GM12878 (cell line): ENCODE data around the gene ARAP2. TPM values are rescaled to one million over a fixed set of nuclear protein-coding genes. Genes with fewer than 3 reads are reported as not detected.

Experiments used
- ATAC-seq: fragments of 200-7000 bp; cut with Tn5 transposase; 3 replicates; pipeline ENCODE4 v1.9.1; 2020; ENCODE audit warnings: mild to moderate bottlenecking, moderate library complexity
- BruUV-seq: library from RNA; stranded (reverse); fragments of 400-500 nt; replicated peaks from 2 replicates; lab custom pipeline; 2021; lab: Mats Ljungman, UMichigan
- CTCF ChIA-PET: fragments of 300-600 bp; sonication (Branson Sonifier 250); formaldehyde crosslinking; extraction: SDS; loops from one replicate; lab custom pipeline; 2021; ENCODE audit warnings: inconsistent platforms; lab: Yijun Ruan, JAX
- POLR2A ChIA-PET: fragments of 350-600 bp; formaldehyde crosslinking; extraction: SDS; loops from one replicate; lab custom pipeline; 2021; ENCODE audit warnings: inconsistent platforms; lab: Charles Lee
- RAD21 ChIA-PET: fragments of 300-600 bp; sonication (Branson Sonifier 250); formaldehyde crosslinking; loops from one replicate; lab custom pipeline; 2023; ENCODE audit warnings: antibody characterized with exemption; ENCODE audit not compliant: unreplicated experiment; lab: Charles Lee
- SMC1A ChIA-PET: fragments of 300-600 bp; sonication (Branson Sonifier 250); formaldehyde crosslinking; loops from one replicate; lab custom pipeline; 2023; ENCODE audit not compliant: unreplicated experiment, uncharacterized antibody; lab: Charles Lee
- DNase-seq: peaks from one replicate; pipeline ENCODE4 v3.0.0-alpha.2; 2011; ENCODE audit warnings: low read depth, low spot score
- FAIRE-seq: peaks from 3 replicates; lab custom pipeline; 2011; peaks lifted over from hg19 to GRCh38; lab: Jason Lieb, UNC
- H2AFZ ChIP-seq: 2 replicates; pipeline ENCODE4 v1.6.0; 2011; ENCODE audit warnings: low read depth, low read length, control low read depth; ENCODE audit not compliant: control insufficient read depth
- H3K27ac ChIP-seq: 2 replicates; pipeline ENCODE4 v1.5.1; 2011; ENCODE audit warnings: control low read depth; ENCODE audit not compliant: control insufficient read depth, insufficient read depth
- H3K27me3 ChIP-seq, 2 experiments: replicated peaks in 1 of 2; 2 replicates each; pipeline versions ENCODE4 v1.6.0 to v1.6.1; 2011; ENCODE audit warnings: low read length in 1 of 2; ENCODE audit not compliant: control insufficient read depth in 2 of 2, insufficient read depth in 2 of 2
- H3K36me3 ChIP-seq, 2 experiments: 2 replicates each; pipeline ENCODE4 v1.5.1; 2011; ENCODE audit warnings: low read length in 1 of 2; ENCODE audit not compliant: control insufficient read depth in 2 of 2, insufficient read depth in 2 of 2
- H3K4me1 ChIP-seq: 2 replicates; pipeline ENCODE4 v1.6.1; 2011; ENCODE audit warnings: mild to moderate bottlenecking, low read length, moderate library complexity, mixed read lengths; ENCODE audit not compliant: control insufficient read depth, insufficient read depth
- H3K4me2 ChIP-seq: 2 replicates; pipeline ENCODE4 v1.6.0; 2011; ENCODE audit warnings: control low read depth; ENCODE audit not compliant: control insufficient read depth, insufficient read depth
- H3K4me3 ChIP-seq: fragments of 200-600 bp; sonication (generic); 2 replicates; pipeline ENCODE4 v1.5.1; 2016
- H3K79me2 ChIP-seq: 2 replicates; pipeline ENCODE4 v1.6.0; 2011; ENCODE audit warnings: low read length; ENCODE audit not compliant: control insufficient read depth, insufficient read depth
- H3K9ac ChIP-seq: 2 replicates; pipeline ENCODE4 v1.8.0; 2011; ENCODE audit warnings: low read length, control low read depth, mixed read lengths; ENCODE audit not compliant: control insufficient read depth, insufficient read depth
- H3K9me3 ChIP-seq: replicated peaks from 3 replicates; pipeline ENCODE4 v1.5.1; 2011; ENCODE audit warnings: mild to moderate bottlenecking, low read length; ENCODE audit not compliant: control insufficient read depth, insufficient read depth
- H4K20me1 ChIP-seq: 2 replicates; pipeline ENCODE4 v1.6.0; 2011; ENCODE audit not compliant: control insufficient read depth, insufficient read depth
- CREM ChIP-seq: IDR thresholded peaks from 2 replicates; pipeline ENCODE4 v1.6.1; 2014; ENCODE audit warnings: antibody characterized with exemption, low read depth
- ESRRA ChIP-seq: IDR thresholded peaks from 2 replicates; pipeline ENCODE4 v1.6.1; 2012; ENCODE audit warnings: mild to moderate bottlenecking, low read length, improper control_type of control experiment
- KLF5 ChIP-seq: fragments of 450-650 bp; IDR thresholded peaks from 2 replicates; pipeline ENCODE4 v1.6.1; 2014; ENCODE audit warnings: mild to moderate bottlenecking; ENCODE audit not compliant: partially characterized antibody
- MXI1 ChIP-seq: fragments of 150-350 bp; IDR thresholded peaks from 2 replicates; pipeline ENCODE4 v1.6.1; 2011; ENCODE audit warnings: low read depth, mild to moderate bottlenecking, inconsistent platforms, low read length, improper control_type of control experiment
- RUNX3 ChIP-seq: IDR thresholded peaks from 2 replicates; pipeline ENCODE4 v1.6.1; 2012; ENCODE audit warnings: low read length, inconsistent platforms
- SKIL ChIP-seq: fragments of 450-650 bp; IDR thresholded peaks from 2 replicates; pipeline ENCODE4 v1.6.1; 2017; ENCODE audit warnings: mild to moderate bottlenecking, low read depth, inconsistent platforms; ENCODE audit not compliant: poor library complexity, severe bottlenecking
- SMARCA5 ChIP-seq: fragments of 450-650 bp; IDR thresholded peaks from 2 replicates; pipeline ENCODE4 v1.6.1; 2017; ENCODE audit warnings: mild to moderate bottlenecking
- SMC3 ChIP-seq: IDR thresholded peaks from 2 replicates; pipeline ENCODE4 v1.6.1; 2011; ENCODE audit warnings: low read length, improper control_type of control experiment, borderline replicate concordance
- USF2 ChIP-seq: IDR thresholded peaks from 2 replicates; pipeline ENCODE4 v1.6.1; 2011; ENCODE audit warnings: low read depth, low read length, improper control_type of control experiment, borderline replicate concordance
- ZBED1 ChIP-seq: IDR thresholded peaks from 2 replicates; pipeline ENCODE4 v1.6.1; 2016; ENCODE audit warnings: borderline replicate concordance
- ZNF687 ChIP-seq: fragments of 450-650 bp; IDR thresholded peaks from 2 replicates; pipeline ENCODE4 v1.6.1; 2017; ENCODE audit warnings: mild to moderate bottlenecking, moderate library complexity
- WGBS: methylation state at CpG from one replicate; pipeline ENCODE4 v1.1.6; 2016; ENCODE audit warnings: low lambda C conversion rate; ENCODE audit not compliant: insufficient replicate concordance, insufficient coverage; ENCODE audit errors: missing lambda C conversion rate; 5-methylcytosine and 5-hydroxymethylcytosine counted together
- in situ Hi-C: fragments of 300-500 bp; cut with MboI; formaldehyde crosslinking; loops from 9 replicates; pipeline ENCODE4 v1.14.3; 2018; ENCODE audit warnings: mixed read lengths
- intact Hi-C: fragments of 100-400 bp; cut with micrococcal nuclease; formaldehyde crosslinking; loops from one replicate; pipeline ENCODE4 v1.14.2; 2022; ENCODE audit not compliant: unreplicated experiment
- polyA plus RNA-seq, 11 experiments: library from polyadenylated mRNA; depleted of rRNA in 4 of 11; unstranded in 6 of 11; stranded (reverse) in 5 of 11; fragments of >200 nt; fragmentation: Nextera tagmentation in 4 of 11; fragmentation: Illumina TruSeq in 1 of 11; extraction: Ambion mirVana in 4 of 11; extraction: Trizol in 1 of 11; gene quantifications; 1 replicate in 1 of 11; 2 replicates in 10 of 11; pipeline versions ENCODE4 v1.2.1 to v1.2.3, GENCODE V29; 2011 to 2016; ENCODE audit warnings: inconsistent platforms in 2 of 11, missing spikeins in 2 of 11, low read depth in 1 of 11
- total RNA-seq, 4 experiments: library from RNA; depleted of rRNA in 3 of 4; stranded (reverse); fragments of >200 nt in 3 of 4; fragmentation: Illumina TruSeq in 1 of 4; extraction: Trizol in 1 of 4; gene quantifications; 2 replicates each; pipeline versions ENCODE4 v1.2.1 to v1.2.3, GENCODE V29; 2013 to 2021
- TF ChIP-seq, protein P1 (sequence below): fragments of 450-650 bp; formaldehyde crosslinking; IDR thresholded peaks from 2 replicates; pipeline ENCODE4 v1.5.0; 2022; ENCODE audit warnings: mild to moderate bottlenecking, missing genetic modification characterization
- TF ChIP-seq, protein P2 (sequence below): IDR thresholded peaks from 2 replicates; pipeline ENCODE4 v1.6.1; 2012; ENCODE audit warnings: low read depth, low read length, improper control_type of control experiment

Gene ARAP2
- total and polyA plus RNA-seq, 10 of the 15 experiments (the other 5 are each of a cell fraction or from before 2014, with no cell fraction given), result 5.4 to 36.1 (median 12.2) TPM

- 11% methylated on average over 4 of the region's 4 CpGs for WGBS
- intact Hi-C loops, result no loop called here
- no peaks in the 10 kb centered on the region for H3K79me2 ChIP-seq
- ATAC-seq (peak; percentile 61), FAIRE-seq (no peak), DNase-seq (no peak)
- no peak overlapping the region for H3K27ac ChIP-seq
- H3K4me1 ChIP-seq, result peaks cover 5% of the 10 kb centered on the region
- ChIA-PET SMC1A (interaction anchor here (0.7 to 3.9 kb wide), 8 partner anchors 10 to 118 kb away, joined by 3 to 17 read pairs (median 3); partner anchors contain the start of gene ARAP2), POLR2A (interaction anchor here (1.1 to 1.7 kb wide), 2 partner anchors 10 to 26 kb away, joined by 4 to 5 read pairs; no protein-coding TSS in a partner anchor), CTCF (interaction anchor here (0.9 to 1.8 kb wide), 6 partner anchors 9 to 122 kb away, joined by 4 to 7 read pairs (median 4); no protein-coding TSS in a partner anchor), RAD21 (interaction anchor here (0.7 to 1.5 kb wide), 5 partner anchors 10 to 121 kb away, joined by 3 to 4 read pairs (median 3); no protein-coding TSS in a partner anchor)
- peak overlapping the region; percentile 54 for H2AFZ ChIP-seq
- in situ Hi-C loops, result no loop called here
- H3K4me3 ChIP-seq, result no peak overlapping the region
- H3K27me3 ChIP-seq, result no peaks in the 10 kb centered on the region
- H4K20me1 ChIP-seq, result no peaks in the 10 kb centered on the region
- no peaks in the 10 kb centered on the region for H3K9me3 ChIP-seq
- no TSS peak for BruUV-seq
- no peak overlapping the region for H3K9ac ChIP-seq
- H3K36me3 ChIP-seq, result no peaks in the 10 kb centered on the region
- H3K4me2 ChIP-seq, result no peak overlapping the region
- no peak for TF ChIP-seq ESRRA
- TF ChIP-seq, protein P1, sequence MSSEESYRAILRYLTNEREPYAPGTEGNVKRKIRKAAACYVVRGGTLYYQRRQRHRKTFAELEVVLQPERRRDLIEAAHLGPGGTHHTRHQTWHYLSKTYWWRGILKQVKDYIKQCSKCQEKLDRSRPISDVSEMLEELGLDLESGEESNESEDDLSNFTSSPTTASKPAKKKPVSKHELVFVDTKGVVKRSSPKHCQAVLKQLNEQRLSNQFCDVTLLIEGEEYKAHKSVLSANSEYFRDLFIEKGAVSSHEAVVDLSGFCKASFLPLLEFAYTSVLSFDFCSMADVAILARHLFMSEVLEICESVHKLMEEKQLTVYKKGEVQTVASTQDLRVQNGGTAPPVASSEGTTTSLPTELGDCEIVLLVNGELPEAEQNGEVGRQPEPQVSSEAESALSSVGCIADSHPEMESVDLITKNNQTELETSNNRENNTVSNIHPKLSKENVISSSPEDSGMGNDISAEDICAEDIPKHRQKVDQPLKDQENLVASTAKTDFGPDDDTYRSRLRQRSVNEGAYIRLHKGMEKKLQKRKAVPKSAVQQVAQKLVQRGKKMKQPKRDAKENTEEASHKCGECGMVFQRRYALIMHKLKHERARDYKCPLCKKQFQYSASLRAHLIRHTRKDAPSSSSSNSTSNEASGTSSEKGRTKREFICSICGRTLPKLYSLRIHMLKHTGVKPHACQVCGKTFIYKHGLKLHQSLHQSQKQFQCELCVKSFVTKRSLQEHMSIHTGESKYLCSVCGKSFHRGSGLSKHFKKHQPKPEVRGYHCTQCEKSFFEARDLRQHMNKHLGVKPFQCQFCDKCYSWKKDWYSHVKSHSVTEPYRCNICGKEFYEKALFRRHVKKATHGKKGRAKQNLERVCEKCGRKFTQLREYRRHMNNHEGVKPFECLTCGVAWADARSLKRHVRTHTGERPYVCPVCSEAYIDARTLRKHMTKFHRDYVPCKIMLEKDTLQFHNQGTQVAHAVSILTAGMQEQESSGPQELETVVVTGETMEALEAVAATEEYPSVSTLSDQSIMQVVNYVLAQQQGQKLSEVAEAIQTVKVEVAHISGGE (CRISPR knock-in tag), result no peak
- TF ChIP-seq ZNF687, result no peak
- TF ChIP-seq SMC3, result 0 out of 2 replicates have a peak, but pooled peaks have one; percentile 11
- TF ChIP-seq RUNX3, result peak; percentile 27; the same call in 1 of the 2 replicates
- TF ChIP-seq MXI1, result no peak
- no peak for TF ChIP-seq SKIL
- no peak for TF ChIP-seq ZBED1
- TF ChIP-seq CREM, result no peak
- TF ChIP-seq SMARCA5, result no peak
- no peak for TF ChIP-seq KLF5
- TF ChIP-seq USF2, result no peak
- TF ChIP-seq, protein P2, sequence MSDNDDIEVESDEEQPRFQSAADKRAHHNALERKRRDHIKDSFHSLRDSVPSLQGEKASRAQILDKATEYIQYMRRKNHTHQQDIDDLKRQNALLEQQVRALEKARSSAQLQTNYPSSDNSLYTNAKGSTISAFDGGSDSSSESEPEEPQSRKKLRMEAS, result no peak
Measured at GRCh38 chr4:36277533-36277932, 33.2 kb upstream of the ARAP2 start.
